T-helper 1 cell (primary cell): ENCODE results near the gene CYB5B.
"Not testable (repeated sequence)": the region's sequence is repeated elsewhere in the genome, so short reads cannot be mapped to it uniquely, and the experiment has no call there.

Experiments used
- DNase-seq, 5 donors: peaks; one replicate each; pipeline ENCODE4 v3.0.0-alpha.2; 2012 to 2020

CYB5B gene

DNA sequence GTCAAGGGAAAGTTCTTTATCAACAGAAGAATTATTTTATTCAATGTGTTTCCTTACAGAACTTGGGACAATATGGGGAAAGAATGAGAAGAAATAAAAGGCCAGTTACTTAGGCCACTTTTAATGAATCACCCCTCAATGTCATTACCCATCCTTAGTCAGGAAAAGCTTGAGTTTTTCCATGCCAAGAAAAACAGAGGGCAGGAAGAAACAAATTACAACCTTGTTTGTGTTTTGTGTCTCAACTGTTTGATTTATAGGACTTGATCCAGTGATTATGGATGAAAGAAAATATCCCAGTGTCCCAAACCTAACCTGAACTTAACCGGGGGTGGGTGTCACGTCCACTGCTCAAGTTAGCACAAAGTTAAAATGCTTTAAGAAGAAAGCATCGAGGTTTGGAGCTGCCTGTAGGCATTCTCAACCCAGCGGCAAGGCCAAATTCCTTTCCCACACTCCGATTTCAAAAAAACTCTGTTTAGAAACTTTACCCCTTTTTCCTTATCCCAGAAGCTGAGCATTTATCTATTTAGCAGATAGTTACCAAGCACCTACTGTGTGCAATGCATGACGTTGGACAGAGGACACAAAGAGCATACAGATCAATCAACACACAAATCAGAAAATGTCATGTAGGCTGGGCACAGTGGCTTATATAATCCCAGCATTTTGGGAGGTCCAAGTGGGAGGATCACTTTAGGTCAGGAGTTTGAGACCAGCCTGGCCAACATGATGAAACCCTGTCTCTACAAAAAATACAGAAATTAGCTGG lies 14.0 kb upstream of the CYB5B start:
- DNase-seq, result no peak

- no peak for DNase-seq
Measured at GRCh38 chr16:69411064-69411985, 13.1 kb upstream of the CYB5B start.

GRCh38 chr16:69412287-69412686 lies 12.1 kb upstream of the CYB5B start:
- no peak for DNase-seq

GRCh38 chr16:69413045-69413664 lies 11.3 kb upstream of the CYB5B start:
- DNase-seq, result no peak

- no peak for DNase-seq
Measured at GRCh38 chr16:69417520-69418199, 6.8 kb upstream of the CYB5B start.

- no peak for DNase-seq
Measured at GRCh38 chr16:69419956-69420355, 4.5 kb upstream of the CYB5B start.

DNA sequence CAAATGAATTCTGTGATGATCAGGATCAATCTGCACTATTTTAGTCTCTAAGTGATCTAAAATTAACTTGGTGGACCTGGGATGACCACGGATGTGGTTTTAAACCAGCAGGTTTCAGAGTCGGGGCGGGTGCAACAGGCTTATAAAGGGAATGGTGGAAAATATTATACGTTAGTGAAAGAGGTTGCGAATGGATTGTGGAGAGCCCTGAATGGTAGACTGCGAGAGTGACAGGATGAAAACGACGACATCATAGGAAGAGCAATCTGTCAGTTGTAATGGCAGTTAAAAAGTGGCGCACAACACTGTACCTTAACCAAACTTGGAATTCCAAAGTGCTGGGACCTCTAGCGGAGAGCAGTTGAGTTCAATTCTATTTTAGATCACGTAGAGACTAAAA lies 1.2 kb upstream of the CYB5B start:
- no peak for DNase-seq

DNA sequence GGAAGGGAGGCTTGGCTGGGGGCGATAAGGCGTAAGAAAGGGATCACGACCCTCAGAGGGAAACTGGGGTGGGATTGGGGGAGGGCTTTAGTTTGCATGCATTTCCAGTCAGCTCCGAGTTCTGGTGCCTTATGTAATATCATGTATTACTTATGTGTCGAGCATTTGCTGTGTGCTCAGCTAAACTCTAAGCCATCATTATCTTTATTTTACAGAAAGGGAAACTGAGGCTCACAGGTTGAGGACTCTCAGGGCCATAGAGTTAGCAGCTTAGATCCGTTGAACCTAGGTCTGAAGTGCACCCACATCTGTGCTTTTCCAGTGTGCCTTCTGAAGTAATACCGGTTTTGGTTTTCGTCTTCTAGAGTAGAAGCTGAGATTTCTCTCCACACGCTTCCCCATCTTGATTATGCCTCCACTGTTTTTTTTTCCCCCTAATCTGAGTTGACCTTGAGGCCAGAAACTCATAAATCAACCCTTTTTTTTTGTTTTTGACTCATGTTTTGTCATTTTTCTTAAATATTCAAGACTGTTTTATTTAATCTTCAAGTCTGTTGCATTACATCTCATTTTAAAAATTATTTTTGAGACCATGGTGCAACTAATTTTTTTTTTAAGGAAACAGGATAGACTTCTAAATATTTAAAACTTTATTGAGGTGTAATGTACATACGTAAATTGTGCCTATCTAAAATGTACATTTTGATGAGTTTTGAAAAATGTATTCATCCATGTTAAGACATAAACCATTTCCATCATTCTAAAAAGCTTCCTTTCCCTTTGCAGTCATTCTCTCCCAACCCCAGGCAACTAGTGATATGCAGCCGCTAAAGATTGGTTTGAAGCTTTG lies 741 bp downstream of the CYB5B start:
- DNase-seq, result peak in 1 of 5 donors; percentile 20

DNA sequence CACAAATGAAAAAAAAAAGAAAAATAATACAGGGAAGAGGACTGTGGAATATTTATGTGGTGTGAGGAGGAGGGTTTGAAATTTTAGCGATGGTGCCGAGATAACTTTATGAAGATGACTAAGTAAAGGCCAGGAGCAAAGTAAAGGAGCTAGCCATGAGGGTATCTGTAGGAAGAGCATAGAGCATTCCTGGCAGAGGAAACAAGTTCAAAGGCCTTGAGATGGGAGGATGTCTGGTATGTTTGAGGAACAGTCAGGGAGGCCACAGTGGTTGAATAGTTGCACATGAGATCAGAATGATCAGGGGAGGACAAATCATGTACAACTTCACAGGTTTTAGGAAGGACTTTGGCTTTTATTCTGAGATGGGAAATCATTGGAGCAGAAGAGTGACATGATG lies 4.2 kb downstream of the CYB5B start:
- DNase-seq, result no peak

DNA sequence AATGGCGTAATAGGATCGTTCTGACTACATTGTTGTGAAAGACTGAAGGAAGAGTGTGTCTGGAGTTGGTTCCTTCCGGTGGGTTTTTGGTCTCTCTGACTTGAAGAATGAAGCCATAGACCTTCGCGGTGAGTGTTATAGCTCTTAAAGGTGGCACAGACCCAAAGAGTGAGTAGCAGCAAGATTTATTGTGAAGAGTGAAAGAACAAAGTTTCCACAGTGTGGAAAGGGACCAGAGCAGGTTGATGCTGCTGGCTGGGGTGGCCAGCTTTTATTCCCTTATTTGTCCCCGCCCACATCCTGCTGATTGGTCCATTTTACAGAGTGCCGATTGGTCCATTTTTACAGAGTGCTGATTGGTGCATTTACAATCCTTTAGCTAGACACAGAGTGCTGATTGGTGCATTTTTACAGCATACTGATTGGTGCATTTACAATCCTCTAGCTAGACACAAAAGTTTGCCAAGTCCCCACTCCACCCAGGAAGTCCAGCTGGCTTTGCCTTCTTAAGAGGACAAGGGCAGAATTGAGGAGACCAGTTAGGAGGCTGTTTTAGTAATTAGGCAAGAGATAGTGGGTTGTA lies 4.7 kb downstream of the CYB5B start:
- DNase-seq, result not testable (repeated sequence)

DNA sequence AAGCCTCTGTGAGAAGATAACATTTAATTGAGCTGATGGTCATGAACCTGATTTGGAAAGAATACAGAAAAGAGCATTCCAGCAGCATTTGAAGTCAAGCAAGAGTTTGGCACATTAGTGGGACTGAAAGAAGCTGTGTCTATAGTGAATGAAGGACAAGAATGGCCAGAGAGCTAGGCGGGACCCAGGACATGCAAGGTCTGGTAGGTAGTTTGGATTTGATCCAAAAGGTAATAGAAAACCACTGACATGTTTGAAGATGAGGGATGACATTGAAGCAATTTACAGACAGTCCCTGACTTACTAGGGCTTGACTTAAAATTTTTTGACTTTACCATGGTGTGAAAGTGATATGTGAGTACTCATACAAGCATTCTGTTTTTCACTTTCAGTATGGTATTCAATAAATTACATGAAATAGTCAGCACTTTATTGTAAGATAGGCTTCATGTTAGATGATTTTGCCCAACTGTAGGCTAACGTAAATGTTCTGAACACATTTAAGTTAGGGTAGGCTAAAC lies 7.6 kb downstream of the CYB5B start:
- no peak for DNase-seq

DNA sequence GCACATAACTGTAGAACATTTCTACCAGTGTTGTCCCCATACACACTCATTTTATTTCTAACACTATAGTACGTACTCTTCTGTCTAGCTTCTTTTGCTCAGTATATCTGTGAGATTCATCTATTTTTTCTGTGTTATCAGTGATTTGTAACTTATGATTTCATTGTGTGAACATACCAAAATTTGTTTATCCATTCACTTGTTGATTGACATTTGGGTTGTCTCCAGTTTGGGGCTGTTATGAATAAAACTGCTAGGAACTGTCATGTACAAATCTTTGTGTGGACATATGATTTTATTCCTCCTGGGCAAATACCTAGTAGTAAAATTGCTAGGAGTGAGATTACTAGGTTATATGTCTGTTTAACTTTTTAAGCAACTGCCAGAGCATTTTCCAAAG lies 9.6 kb downstream of the CYB5B start:
- no peak for DNase-seq

GRCh38 chr16:69435977-69436820 lies 11.8 kb downstream of the CYB5B start:
- no peak for DNase-seq

GRCh38 chr16:69436896-69437295 lies 12.5 kb downstream of the CYB5B start:
- DNase-seq, result no peak

GRCh38 chr16:69438465-69438864 lies 14.0 kb downstream of the CYB5B start:
- DNase-seq, result peak in 1 of 5 donors; percentile 12

- DNase-seq, result no peak
Measured at GRCh38 chr16:69440250-69440649, 15.8 kb downstream of the CYB5B start.

GRCh38 chr16:69441030-69441429 lies 16.6 kb downstream of the CYB5B start:
- DNase-seq, result not testable (repeated sequence)

GRCh38 chr16:69443927-69444631 lies 19.7 kb downstream of the CYB5B start:
- DNase-seq, result peak in 2 of 5 donors; percentile 12 to 36

DNA sequence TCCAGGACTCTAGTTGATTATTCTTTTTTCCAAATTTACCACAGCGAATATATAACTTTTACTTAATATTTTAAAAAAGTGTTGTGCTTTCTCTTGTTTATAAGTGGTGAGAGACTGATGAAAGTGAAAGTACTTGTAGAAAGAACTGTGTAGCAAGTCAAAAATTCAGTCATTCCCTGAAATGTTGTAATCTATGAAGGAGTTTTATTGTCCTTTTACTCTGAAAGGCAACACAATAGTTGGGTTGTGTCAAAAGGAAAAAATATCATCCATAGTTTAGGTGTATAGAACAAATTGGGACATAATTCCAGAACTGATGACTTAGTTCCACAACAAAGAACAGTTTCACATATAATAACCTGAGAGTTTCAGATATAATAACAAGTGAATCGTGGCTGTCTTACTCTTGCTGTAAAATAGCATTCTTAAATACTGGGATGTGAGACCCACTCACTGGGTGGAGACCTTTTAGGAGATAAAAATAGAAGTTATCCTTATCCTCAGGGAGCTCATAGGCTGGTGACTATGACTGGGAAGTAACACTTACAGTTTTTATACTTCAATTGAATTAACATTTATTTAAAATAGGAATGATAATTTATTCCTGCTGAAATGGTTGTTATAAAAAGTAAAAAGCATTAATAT lies 20.6 kb downstream of the CYB5B start:
- peak in 1 of 5 donors; percentile 29 for DNase-seq
